Measurements from ENCODE around the gene PRKAR2B. TPM values are rescaled to one million over a fixed set of nuclear protein-coding genes. Genes with fewer than 3 reads are reported as not detected.
"Not testable (repeated sequence)": the region's sequence is repeated elsewhere in the genome, so short reads cannot be mapped to it uniquely, and the experiment has no call there.

The PRKAR2B gene
- total RNA-seq, 1 experiment from 2014 or later, result 14.3 TPM

GRCh38 chr7:107035446-107035845 lies 9.1 kb upstream of the PRKAR2B start:
- H3K36me3 ChIP-seq, result no peaks in the 10 kb centered on the region
- no peaks in the 10 kb centered on the region for H3K9me3 ChIP-seq (replicated peaks)
- no peaks in the 10 kb centered on the region for H3K4me1 ChIP-seq
- no peak for DNase-seq
- no peak overlapping the region for H3K27ac ChIP-seq
- no peak overlapping the region for H3K4me3 ChIP-seq
- H3K27me3 ChIP-seq, result no peaks in the 10 kb centered on the region

GRCh38 chr7:107036535-107036934 lies 8.0 kb upstream of the PRKAR2B start:
- Histone ChIP-seq H3K4me1 (no peaks in the 10 kb centered on the region), H3K36me3 (no peaks in the 10 kb centered on the region), H3K27me3 (no peaks in the 10 kb centered on the region), H3K9me3 (replicated peaks) (no peaks in the 10 kb centered on the region), H3K4me3 (no peak overlapping the region), H3K27ac (no peak overlapping the region)
- DNase-seq, result no peak

GRCh38 chr7:107037717-107038603 lies 6.5 kb upstream of the PRKAR2B start:
- no peaks in the 10 kb centered on the region for H3K4me1 ChIP-seq
- no peak overlapping the region for H3K27ac ChIP-seq
- no peaks in the 10 kb centered on the region for H3K9me3 ChIP-seq (replicated peaks)
- H3K27me3 ChIP-seq, result no peaks in the 10 kb centered on the region
- no peak for DNase-seq
- H3K4me3 ChIP-seq, result no peak overlapping the region
- H3K36me3 ChIP-seq, result no peaks in the 10 kb centered on the region

- no peaks in the 10 kb centered on the region for H3K9me3 ChIP-seq (replicated peaks)
- no peaks in the 10 kb centered on the region for H3K27me3 ChIP-seq
- no peak for DNase-seq
- H3K4me1 ChIP-seq, result no peaks in the 10 kb centered on the region
- no peaks in the 10 kb centered on the region for H3K36me3 ChIP-seq
- H3K4me3 ChIP-seq, result no peak overlapping the region
- no peak overlapping the region for H3K27ac ChIP-seq
These were observed 5.2 kb upstream of the PRKAR2B start for GRCh38 chr7:107039199-107039900.

GRCh38 chr7:107041097-107041496 lies 3.4 kb upstream of the PRKAR2B start:
- Histone ChIP-seq H3K4me1 (peaks cover under 1% of the 10 kb centered on the region; the same call in 1 of the 2 replicates), H3K27me3 (no peaks in the 10 kb centered on the region), H3K27ac (no peak overlapping the region), H3K36me3 (no peaks in the 10 kb centered on the region), H3K9me3 (replicated peaks) (no peaks in the 10 kb centered on the region), H3K4me3 (no peak overlapping the region)
- DNase-seq, result no peak

GRCh38 chr7:107041764-107042163 lies 2.7 kb upstream of the PRKAR2B start:
- not testable (repeated sequence) for H3K4me3 ChIP-seq; H3K36me3 ChIP-seq; H3K27me3 ChIP-seq; H3K27ac ChIP-seq; DNase-seq; H3K9me3 ChIP-seq (replicated peaks); H3K4me1 ChIP-seq

- not testable (repeated sequence) for H3K27ac ChIP-seq; H3K36me3 ChIP-seq; H3K4me1 ChIP-seq; H3K27me3 ChIP-seq; H3K9me3 ChIP-seq (replicated peaks); DNase-seq; H3K4me3 ChIP-seq
These were observed 2.1 kb upstream of the PRKAR2B start for GRCh38 chr7:107042326-107042910.

- no peak overlapping the region for H3K4me3 ChIP-seq
- DNase-seq, result no peak
- H3K9me3 ChIP-seq (replicated peaks), result no peaks in the 10 kb centered on the region
- no peaks in the 10 kb centered on the region for H3K27me3 ChIP-seq
- no peak overlapping the region for H3K27ac ChIP-seq
- H3K36me3 ChIP-seq, result no peaks in the 10 kb centered on the region
- H3K4me1 ChIP-seq, result peaks cover 4% of the 10 kb centered on the region; the same call in 1 of the 2 replicates
These were observed 1.0 kb upstream of the PRKAR2B start for GRCh38 chr7:107043491-107043890.

GRCh38 chr7:107043921-107044346 lies 571 bp upstream of the PRKAR2B start:
- no peak for DNase-seq
- peak overlapping the region; percentile 86 for H3K4me3 ChIP-seq
- H3K4me1 ChIP-seq, result peaks cover 4% of the 10 kb centered on the region; the same call in 1 of the 2 replicates
- H3K9me3 ChIP-seq (replicated peaks), result no peaks in the 10 kb centered on the region
- no peaks in the 10 kb centered on the region for H3K36me3 ChIP-seq
- no peak overlapping the region for H3K27ac ChIP-seq
- no peaks in the 10 kb centered on the region for H3K27me3 ChIP-seq

GRCh38 chr7:107045195-107045960 lies 873 bp downstream of the PRKAR2B start:
- Histone ChIP-seq H3K4me1 (peaks cover 4% of the 10 kb centered on the region; the same call in 1 of the 2 replicates), H3K36me3 (no peaks in the 10 kb centered on the region), H3K4me3 (peak overlapping the region; percentile 86), H3K9me3 (replicated peaks) (no peaks in the 10 kb centered on the region), H3K27me3 (no peaks in the 10 kb centered on the region), H3K27ac (no peak overlapping the region)
- peak; percentile 18 to 37 for DNase-seq

GRCh38 chr7:107045980-107046379 lies 1.5 kb downstream of the PRKAR2B start:
- no peaks in the 10 kb centered on the region for H3K36me3 ChIP-seq
- peaks cover 4% of the 10 kb centered on the region; the same call in 1 of the 2 replicates for H3K4me1 ChIP-seq
- H3K4me3 ChIP-seq, result peak overlapping the region; percentile 86
- H3K9me3 ChIP-seq (replicated peaks), result no peaks in the 10 kb centered on the region
- DNase-seq, result peak in 1 of 2 experiments; percentile 10
- H3K27me3 ChIP-seq, result no peaks in the 10 kb centered on the region
- no peak overlapping the region for H3K27ac ChIP-seq

GRCh38 chr7:107046491-107047259 lies 2.2 kb downstream of the PRKAR2B start:
- Histone ChIP-seq H3K4me1 (peaks cover 4% of the 10 kb centered on the region; the same call in 1 of the 2 replicates), H3K27me3 (no peaks in the 10 kb centered on the region), H3K36me3 (no peaks in the 10 kb centered on the region), H3K27ac (no peak overlapping the region), H3K4me3 (no peak overlapping the region; the same call in 1 of the 2 replicates), H3K9me3 (replicated peaks) (no peaks in the 10 kb centered on the region)
- no peak for DNase-seq

- Histone ChIP-seq H3K9me3 (replicated peaks) (no peaks in the 10 kb centered on the region), H3K27me3 (no peaks in the 10 kb centered on the region), H3K4me1 (peaks cover 4% of the 10 kb centered on the region; the same call in 1 of the 2 replicates), H3K36me3 (no peaks in the 10 kb centered on the region), H3K27ac (no peak overlapping the region), H3K4me3 (no peak overlapping the region)
- no peak for DNase-seq
These were observed 3.6 kb downstream of the PRKAR2B start for GRCh38 chr7:107047902-107048782.
